Limb (tissue), 2 donors: ENCODE data around the gene ARFIP2.
"Not testable (repeated sequence)": the region's sequence is repeated elsewhere in the genome, so short reads cannot be mapped to it uniquely, and the experiment has no call there.

Experiments
- DNase-seq, 2 donors: peaks; one replicate each; pipeline ENCODE4 v3.0.0-alpha.2; 2016; ENCODE audit errors: extremely low spot score in 2 of 2

ARFIP2 gene

GRCh38 chr11:6481012-6481923, at the start of gene ARFIP2, which contains the start of gene TIMM10B:
ARFIP2 (minus strand) TSS chr11:6481331; CDS start chr11:6480421, 910 bp downstream.
TIMM10B (plus strand) TSS chr11:6481501; CDS start chr11:6481517, 16 bp downstream.
- peak; percentile 97 to 99 for DNase-seq

- no peak for DNase-seq
Observed at GRCh38 chr11:6530848-6531247, 49.7 kb upstream of the ARFIP2 start.

- no peak for DNase-seq
Observed at GRCh38 chr11:6529266-6529665, 48.1 kb upstream of the ARFIP2 start.

- no peak for DNase-seq
Observed at GRCh38 chr11:6526411-6527135, 45.4 kb upstream of the ARFIP2 start.

- no peak for DNase-seq
Observed at GRCh38 chr11:6523253-6523652, 42.1 kb upstream of the ARFIP2 start.

- DNase-seq: not testable (repeated sequence)
Observed at GRCh38 chr11:6521946-6522345, 40.8 kb upstream of the ARFIP2 start.

- DNase-seq: no peak
Observed at GRCh38 chr11:6520265-6520664, 39.1 kb upstream of the ARFIP2 start.

- no peak for DNase-seq
Observed at GRCh38 chr11:6516865-6517264, 35.7 kb upstream of the ARFIP2 start.

GRCh38 chr11:6505577-6506240, 24.6 kb upstream of the ARFIP2 start:
- DNase-seq: peak in 1 of 2 donors; percentile 25

GRCh38 chr11:6504166-6504565, 23.0 kb upstream of the ARFIP2 start:
- no peak for DNase-seq

- DNase-seq: no peak
Observed at GRCh38 chr11:6502382-6502781, 21.3 kb upstream of the ARFIP2 start.

- no peak for DNase-seq
Observed at GRCh38 chr11:6498544-6498943, 17.4 kb upstream of the ARFIP2 start.

GRCh38 chr11:6498121-6498520, 17.0 kb upstream of the ARFIP2 start:
- DNase-seq: no peak

- DNase-seq: peak in 1 of 2 donors; percentile 55
Observed at GRCh38 chr11:6497069-6497839, 16.1 kb upstream of the ARFIP2 start, which contains the start of gene DNHD1. DNHD1 (plus strand) TSS chr11:6497280; CDS start chr11:6498216, 936 bp downstream.

GRCh38 chr11:6489306-6489705, 8.2 kb upstream of the ARFIP2 start:
- DNase-seq: no peak

- no peak for DNase-seq
Observed at GRCh38 chr11:6488821-6489220, 7.7 kb upstream of the ARFIP2 start.

- no peak for DNase-seq
Observed at GRCh38 chr11:6488342-6488741, 7.2 kb upstream of the ARFIP2 start.

GRCh38 chr11:6486938-6487337, 5.8 kb upstream of the ARFIP2 start:
- no peak for DNase-seq

- DNase-seq: no peak
Observed at GRCh38 chr11:6486256-6486655, 5.1 kb upstream of the ARFIP2 start.

GRCh38 chr11:6485661-6486060, 4.5 kb upstream of the ARFIP2 start:
- DNase-seq: no peak

GRCh38 chr11:6483015-6483414, 1.9 kb upstream of the ARFIP2 start:
- DNase-seq: no peak
